Right ventricle myocardium inferior (tissue), 1 donor: ENCODE measurements around the gene RASA2. TPM values are rescaled to one million over a fixed set of nuclear protein-coding genes. Genes with fewer than 3 reads are reported as not detected.
"Not testable (repeated sequence)": the region's sequence is repeated elsewhere in the genome, so short reads cannot be mapped to it uniquely, and the experiment has no call there.

ENCODE experiments used
- ATAC-seq: fragments of 200-7000 bp; cut with Tn5 transposase; one replicate; pipeline ENCODE4 v1.9.1; 2020; ENCODE audit warnings: mild to moderate bottlenecking, moderate library complexity
- DNase-seq: peaks from one replicate; pipeline ENCODE4 v3.0.0; 2021; ENCODE audit errors: missing footprints
- intact Hi-C: fragments of 100-400 bp; cut with DNase I; formaldehyde crosslinking; loops from one replicate; pipeline ENCODE4 v1.11.0; 2022
- total RNA-seq: library from RNA; stranded (reverse); fragmentation: NEBNext Ultra II Directional; extraction: Animal tissue kit (Norgen Biotek cat#: 25700); gene quantifications from one replicate; pipeline ENCODE4 v1.2.1, GENCODE V29; 2021
- donor health status: DM: no; HTN: yes; CAD: no; lungs with severe emphysema.

The RASA2 gene
- total RNA-seq, 1 donor from 2014 or later = 6.4 TPM

DNA sequence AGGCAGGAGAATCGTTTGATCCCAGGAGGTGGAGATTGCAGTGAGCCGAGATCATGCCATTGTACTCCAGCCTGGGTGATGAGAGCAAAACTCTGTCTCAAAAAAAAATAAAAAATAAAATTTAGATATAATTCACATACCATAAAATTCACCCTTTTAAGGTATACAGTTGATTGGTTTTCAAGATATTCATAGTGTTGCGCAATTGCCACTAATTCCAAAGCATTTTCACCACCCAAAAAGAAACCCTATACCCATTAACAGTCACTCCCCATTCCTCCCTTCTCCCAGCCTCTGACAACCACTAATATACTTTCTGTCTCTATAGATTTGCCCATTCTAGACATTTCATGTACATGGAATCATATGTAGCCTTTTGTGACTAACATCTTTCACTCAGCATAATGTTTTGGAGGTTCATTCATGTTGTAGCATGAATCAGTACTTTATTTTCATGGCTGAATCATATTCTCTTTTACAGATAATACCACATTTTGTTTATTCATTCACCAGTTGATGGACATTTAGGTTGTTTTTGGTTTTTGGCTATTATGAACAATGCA is 116.7 kb downstream of the RASA2 start:
- DNase-seq = no peak
- intact Hi-C loops = no loop called here
- ATAC-seq = no peak

- DNase-seq (no peak), ATAC-seq (no peak)
- intact Hi-C loops = no loop called here
Measured at GRCh38 chr3:141605883-141606282, 119.1 kb downstream of the RASA2 start.

GRCh38 chr3:141608438-141608837 is 121.6 kb downstream of the RASA2 start:
- intact Hi-C loops = no loop called here
- DNase-seq (no peak), ATAC-seq (peak; percentile 59)

- intact Hi-C loops = no loop called here
- ATAC-seq = no peak
Measured at GRCh38 chr3:141610939-141611338, 124.1 kb downstream of the RASA2 start.

DNA sequence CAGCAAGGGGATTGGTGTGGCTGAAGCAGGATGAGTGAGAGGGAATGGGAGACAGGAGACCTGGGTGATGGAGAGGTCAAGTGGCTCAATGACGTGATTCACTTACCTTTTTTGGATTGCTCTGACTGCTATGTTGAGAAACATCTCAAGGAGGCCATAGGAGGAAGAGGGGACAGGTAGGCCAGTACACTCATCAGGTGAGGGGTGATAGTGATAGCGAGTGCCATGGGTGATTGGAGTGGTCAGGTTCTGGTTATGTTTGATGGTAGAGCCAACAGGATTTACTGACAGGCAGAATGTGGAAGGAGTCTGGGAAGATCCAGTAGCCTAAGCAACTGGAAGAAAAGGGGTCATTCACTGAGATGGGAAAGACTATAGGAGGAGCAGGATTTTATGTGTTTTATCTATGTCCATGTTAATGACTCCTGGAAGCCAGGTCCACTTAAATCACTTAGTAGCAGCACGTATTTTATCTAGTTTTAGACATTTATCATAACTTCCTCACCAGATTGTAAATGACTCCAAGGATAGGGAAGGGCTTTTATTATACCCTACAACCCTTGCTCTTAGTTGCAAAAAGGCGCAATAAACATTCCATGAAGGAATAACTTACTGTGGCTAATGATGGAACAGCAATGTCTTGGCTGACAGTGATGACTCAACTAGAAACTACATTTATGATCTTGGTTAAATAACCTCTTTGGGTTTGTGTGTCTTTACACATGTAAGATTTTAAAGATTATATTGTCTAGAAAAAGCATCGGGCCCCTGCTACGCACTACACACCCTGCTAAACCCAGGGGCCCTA is 131.5 kb downstream of the RASA2 start:
- intact Hi-C loops = no loop called here
- DNase-seq (no peak), ATAC-seq (no peak)

More at GRCh38 chr3:141610939-141611338, 124.1 kb downstream of the RASA2 start:
- DNase-seq = no peak

DNA sequence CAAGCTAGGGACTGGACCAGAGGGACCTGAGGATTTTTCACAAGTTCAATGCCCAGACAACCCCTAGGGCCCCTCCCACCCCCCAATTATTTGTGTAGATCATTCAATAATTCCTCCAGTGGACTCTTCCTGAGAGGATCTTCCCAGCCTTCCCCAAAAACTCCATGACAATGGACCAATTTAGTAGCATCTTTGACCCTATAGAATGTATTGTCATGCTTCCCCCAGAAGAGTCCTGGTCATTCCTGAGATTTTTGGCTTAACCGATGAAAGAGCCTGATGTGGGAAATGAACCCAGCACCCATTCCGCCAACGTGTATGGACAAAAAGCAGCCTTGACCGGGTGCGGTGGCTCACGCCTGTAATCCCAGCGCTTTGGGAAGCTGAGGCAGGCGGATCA is 132.1 kb downstream of the RASA2 start:
- intact Hi-C loops = no loop called here
- DNase-seq (no peak), ATAC-seq (no peak)

DNA sequence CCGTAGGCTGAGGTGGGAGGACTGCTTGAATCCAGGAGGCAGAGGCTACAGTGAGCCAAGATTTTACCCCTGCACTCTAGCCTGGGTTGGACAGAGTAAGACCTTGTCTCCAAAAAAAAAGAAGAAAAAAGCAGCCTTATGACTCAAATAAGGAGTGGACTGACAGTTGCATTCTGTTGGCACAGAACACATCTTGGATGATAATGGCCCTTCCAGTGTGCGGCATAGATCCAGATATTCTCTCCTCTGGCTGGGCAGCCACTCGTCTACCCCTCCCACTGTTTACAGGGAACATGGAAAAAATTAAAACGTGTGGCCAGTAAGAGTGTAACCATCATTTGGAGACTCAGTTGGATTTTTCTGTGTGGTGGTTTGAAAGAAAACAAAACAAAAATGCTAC is 132.6 kb downstream of the RASA2 start:
- ATAC-seq (no peak), DNase-seq (no peak)
- intact Hi-C loops = no loop called here

DNA sequence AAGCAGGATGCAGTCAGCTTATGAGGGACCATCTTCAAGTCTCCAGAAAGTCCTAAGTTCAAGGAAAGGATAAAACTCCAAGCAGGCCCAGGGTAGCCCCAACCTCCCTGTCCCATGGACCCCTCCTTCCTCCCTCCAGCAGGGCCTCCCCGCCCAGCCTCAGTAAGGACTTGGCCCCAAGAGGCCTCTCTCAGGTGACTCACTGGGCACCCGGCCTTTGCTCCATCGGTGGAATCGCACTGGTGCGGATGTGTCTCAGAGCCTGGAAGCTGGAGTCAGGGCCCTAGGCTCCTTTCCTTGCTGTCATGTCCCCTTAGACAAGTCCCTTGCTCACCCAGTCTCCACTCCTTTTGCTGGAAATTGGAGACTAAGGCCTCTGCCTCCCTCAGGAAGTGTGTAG is 136.9 kb downstream of the RASA2 start:
- intact Hi-C loops = no loop called here
- no peak for DNase-seq

DNA sequence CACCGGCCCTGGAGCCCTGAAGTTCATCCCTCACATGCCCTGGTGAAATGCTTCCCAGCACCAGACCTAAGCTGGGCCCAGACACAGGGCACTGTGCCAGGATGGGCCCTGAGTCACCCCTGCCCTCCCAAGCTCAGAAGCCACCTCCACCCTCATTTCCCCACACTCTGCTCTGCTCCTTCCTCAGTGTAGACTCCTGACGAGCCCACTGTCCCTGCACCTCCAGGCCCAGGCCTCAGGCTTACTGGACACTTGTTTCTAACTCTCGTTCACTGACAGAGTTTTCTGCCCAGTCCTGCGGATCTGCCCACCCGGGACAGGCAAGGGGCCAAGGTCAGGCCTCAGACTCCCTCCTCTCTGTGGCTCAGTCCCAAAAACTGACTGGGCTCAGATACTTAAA is 138.7 kb downstream of the RASA2 start:
- ATAC-seq (no peak), DNase-seq (no peak)
- intact Hi-C loops = no loop called here

More for the DNA sequence above, 136.9 kb downstream of the RASA2 start:
- no peak for ATAC-seq

DNA sequence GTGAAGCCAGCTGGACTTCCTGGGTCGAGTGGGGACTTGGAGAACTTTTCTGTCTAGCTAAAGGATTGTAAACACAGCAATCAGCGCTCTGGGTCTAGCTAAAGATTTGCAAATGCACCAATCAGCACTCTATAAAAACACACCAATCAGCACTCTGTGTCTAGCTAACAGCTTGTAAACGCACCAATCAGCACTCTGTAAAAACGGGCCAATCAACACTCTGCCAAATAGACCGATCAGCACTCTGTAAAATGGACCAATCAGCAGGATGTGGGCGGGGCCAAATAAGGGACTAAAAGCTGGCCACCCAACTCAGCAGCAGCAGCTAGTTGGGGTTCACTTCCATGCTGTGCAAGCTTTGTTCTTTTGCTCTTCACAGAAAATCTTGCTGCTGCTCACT is 141.5 kb downstream of the RASA2 start:
- DNase-seq, ATAC-seq, intact Hi-C loops: not testable (repeated sequence)

- intact Hi-C loops, ATAC-seq, DNase-seq: not testable (repeated sequence)
Measured at GRCh38 chr3:141628868-141629441, 142.1 kb downstream of the RASA2 start.

- DNase-seq (no peak), ATAC-seq (no peak)
- intact Hi-C loops = no loop called here
Measured at GRCh38 chr3:141629976-141630375, 143.1 kb downstream of the RASA2 start.

DNA sequence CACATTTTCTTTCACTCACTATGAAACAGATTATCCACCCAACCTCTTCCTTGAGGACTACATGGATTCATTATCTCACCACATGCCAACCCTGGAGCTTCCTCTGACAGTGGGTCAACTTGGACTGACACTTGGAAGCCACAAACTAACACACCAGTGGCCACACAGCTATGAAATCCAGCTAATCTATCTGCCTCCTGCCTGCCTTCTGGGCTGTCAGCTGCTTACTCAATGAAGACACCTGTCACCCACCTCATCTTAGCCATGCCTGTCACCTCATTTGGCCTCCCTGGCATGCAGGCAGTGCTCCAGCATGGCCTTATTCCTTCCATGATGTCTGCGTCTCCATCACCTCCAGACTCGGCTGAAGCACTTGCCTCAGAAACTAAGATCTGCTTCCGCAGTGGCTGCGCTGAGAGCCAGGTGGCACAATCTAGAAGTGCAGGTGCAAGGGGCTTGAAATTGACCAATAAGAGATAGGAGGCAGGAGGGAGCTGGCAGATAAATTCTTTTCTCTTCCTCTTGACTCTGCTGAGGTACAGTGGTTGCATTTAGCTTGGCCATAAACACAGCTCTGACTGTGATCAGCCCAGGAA is 146.1 kb downstream of the RASA2 start:
- no peak for ATAC-seq
- intact Hi-C loops = no loop called here
- no peak for DNase-seq

GRCh38 chr3:141642215-141642614 is 155.4 kb downstream of the RASA2 start:
- DNase-seq (no peak), ATAC-seq (no peak)
- intact Hi-C loops = no loop called here

- intact Hi-C loops = no loop called here
- no peak for ATAC-seq
- no peak for DNase-seq
Measured at GRCh38 chr3:141643391-141643790, 156.6 kb downstream of the RASA2 start.

GRCh38 chr3:141643796-141644195 is 157.0 kb downstream of the RASA2 start:
- ATAC-seq = no peak
- intact Hi-C loops = no loop called here
- no peak for DNase-seq

GRCh38 chr3:141644931-141645330 is 158.1 kb downstream of the RASA2 start:
- DNase-seq (peak; percentile 95), ATAC-seq (peak; percentile 86)
- intact Hi-C loops = no loop called here

- no peak for DNase-seq
- intact Hi-C loops = no loop called here
- peak; percentile 86 for ATAC-seq
Measured at GRCh38 chr3:141646760-141647561, 160.1 kb downstream of the RASA2 start.

DNA sequence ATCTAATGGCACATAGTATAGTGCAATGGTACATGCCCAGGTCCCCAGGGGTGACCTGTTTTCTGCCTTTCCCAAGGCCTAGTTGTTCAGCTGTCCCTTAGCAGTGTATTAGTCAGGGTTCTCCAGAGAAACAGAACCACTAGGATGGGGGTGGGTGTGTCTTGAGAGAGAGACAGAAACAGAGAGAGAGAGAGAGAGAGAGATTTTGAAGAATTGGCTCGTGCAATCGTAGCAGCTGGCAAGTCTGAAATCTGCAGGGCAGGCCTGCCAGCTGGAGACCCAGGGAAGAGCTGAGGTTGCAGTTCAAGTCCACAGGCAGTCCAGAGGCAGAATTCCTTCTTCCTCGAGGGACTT is 160.7 kb downstream of the RASA2 start:
- intact Hi-C loops = no loop called here
- ATAC-seq (no peak), DNase-seq (no peak)
